ENCODE results near the gene AP3B1.
"Not testable (repeated sequence)": the region's sequence is repeated elsewhere in the genome, so short reads cannot be mapped to it uniquely, and the experiment has no call there.

AP3B1 gene

DNA sequence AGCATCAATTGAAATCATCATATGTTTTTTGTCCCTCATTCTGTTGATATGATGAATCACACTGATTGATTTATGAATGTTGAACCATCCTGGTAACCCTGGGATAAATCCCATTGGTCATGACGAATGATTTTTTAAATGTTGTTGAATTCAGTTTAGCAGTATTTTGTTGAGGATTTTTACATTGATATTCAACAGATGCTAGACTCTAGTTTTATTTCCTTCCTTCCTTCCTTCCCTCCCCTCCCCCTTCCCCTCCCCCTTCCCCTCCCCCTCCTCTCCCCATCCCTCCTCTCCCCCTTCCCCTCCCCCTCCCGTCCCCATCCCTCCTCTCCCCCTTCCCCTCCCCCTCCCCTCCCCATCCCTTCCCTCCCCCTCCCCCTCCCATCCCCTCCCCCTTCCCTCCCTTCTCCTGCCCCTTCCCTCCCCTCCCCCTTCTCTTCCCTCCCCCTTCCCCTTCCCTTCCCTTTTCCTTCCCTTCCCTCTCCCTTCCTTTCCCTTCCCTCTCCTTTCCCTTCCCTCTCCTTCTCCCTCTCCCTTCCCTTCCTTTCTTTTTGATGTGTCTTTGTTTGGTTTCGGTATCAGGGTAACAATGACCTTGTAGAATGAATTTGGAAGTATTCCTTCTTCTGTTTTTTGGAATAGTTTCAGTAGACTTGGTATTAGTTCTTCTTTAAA is 142.8 kb downstream of the AP3B1 start:
- DNase-seq (ENCODE audit: low spot score) = no peak

GRCh38 chr5:78137290-78137689 is 157.2 kb downstream of the AP3B1 start:
- no peak for DNase-seq (ENCODE audit: low spot score)

DNA sequence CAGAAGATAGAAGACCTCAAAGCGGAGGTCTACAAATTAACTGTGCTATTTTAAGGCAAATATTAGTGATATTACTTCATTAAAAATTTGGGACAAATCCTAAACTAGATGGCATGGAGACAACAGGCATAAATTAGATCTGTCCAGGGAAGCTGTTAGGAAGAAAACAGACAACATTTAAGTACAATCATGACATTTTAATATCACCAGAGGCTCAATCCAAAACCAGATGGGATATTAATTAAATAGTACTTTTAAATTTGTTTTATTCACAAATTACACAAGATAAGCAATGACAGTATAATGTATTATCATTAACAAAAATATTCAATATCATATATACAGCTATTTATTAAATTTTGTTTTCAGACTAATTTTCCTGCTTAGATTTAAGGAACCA is 161.1 kb downstream of the AP3B1 start:
- no peak for DNase-seq (ENCODE audit: low spot score)

GRCh38 chr5:78132507-78132906 is 162.0 kb downstream of the AP3B1 start:
- DNase-seq (ENCODE audit: low spot score) = no peak

GRCh38 chr5:78129597-78129996 is 164.9 kb downstream of the AP3B1 start:
- DNase-seq (ENCODE audit: low spot score) = no peak

DNA sequence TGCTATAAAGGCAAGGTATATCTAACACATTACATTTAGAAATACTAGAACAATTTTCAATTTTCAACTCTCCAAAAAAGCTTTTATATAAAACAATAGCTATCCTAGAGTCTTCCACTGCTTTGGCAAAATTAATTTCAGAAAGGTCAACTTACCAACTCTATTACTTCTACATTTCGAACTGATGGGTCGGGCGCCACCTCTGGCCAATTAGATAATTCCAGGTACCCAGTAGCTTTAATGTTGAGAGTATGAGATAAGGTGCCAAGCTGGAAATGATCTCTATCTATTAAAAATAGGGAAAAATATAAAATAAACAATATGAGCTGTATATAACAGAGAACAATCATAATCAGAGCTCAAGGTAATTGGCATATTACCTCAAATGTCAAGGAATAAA is 166.6 kb downstream of the AP3B1 start:
- no peak for DNase-seq (ENCODE audit: low spot score)

- no peak for DNase-seq (ENCODE audit: low spot score)
Observed at GRCh38 chr5:78126536-78126935, 168.0 kb downstream of the AP3B1 start.

DNA sequence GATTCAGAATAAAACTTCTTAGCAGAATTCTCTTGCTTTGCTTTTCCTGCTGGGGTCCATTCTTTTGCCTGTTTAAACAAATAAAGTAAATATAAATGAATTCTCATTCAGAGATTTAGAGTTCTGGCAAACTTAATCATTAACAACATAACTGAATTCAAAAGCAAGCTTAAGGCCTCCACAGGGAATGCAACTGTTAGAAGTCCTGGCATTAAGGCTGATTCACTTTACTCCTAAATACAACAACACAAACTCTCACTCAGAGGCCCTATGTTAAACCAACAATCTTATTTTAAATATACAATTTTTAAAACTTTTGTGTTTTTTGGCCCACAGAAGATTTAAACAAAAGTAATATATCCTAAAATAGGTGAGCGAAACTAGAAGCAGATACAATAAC is 178.3 kb downstream of the AP3B1 start:
- DNase-seq (ENCODE audit: low spot score) = no peak

- DNase-seq (ENCODE audit: low spot score) = no peak
Observed at GRCh38 chr5:78113689-78114264, 180.7 kb downstream of the AP3B1 start.

DNA sequence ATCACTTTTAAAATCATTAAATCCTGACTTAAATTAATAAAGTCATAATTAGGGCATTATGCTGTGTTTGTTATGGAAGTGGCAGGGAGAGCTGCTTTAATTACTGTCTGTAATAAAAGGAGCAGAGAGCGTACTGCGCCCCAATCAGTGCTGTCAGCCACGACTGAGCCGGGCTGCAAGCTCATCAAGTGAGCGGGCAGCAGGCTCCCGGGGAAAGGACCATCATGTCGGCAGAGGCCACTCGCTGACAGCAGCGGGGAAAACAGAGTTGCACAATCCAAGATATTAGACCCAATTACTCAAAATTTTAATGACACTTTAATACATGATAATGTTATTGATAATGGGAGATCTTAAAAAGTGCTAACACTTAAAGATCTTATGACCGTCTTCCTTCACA is 181.6 kb downstream of the AP3B1 start:
- no peak for DNase-seq (ENCODE audit: low spot score)

- DNase-seq (ENCODE audit: low spot score) = no peak
Observed at GRCh38 chr5:78109891-78110324, 184.6 kb downstream of the AP3B1 start.

DNA sequence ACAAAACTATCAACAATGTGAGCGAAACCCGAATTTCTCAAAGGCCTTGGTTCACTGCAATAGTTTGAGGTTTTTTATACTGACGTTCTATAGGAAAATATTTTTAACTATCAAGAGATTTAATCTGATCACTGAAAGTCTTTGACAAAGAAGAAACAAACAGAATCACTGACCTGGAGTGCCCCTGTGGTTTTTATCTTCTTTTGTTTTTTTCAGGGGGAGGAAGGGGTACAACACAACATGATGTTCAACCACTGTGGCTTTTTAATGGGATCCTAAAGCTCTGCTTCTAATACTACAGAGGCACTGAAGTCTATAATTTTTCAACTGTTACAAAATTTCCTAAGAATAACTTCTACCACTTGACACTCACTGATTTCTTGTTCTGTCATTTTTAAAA is 185.9 kb downstream of the AP3B1 start:
- no peak for DNase-seq (ENCODE audit: low spot score)

GRCh38 chr5:78103232-78103918 is 191.1 kb downstream of the AP3B1 start:
- DNase-seq (ENCODE audit: low spot score) = no peak

- DNase-seq (ENCODE audit: low spot score) = no peak
Observed at GRCh38 chr5:78102500-78102899, 192.0 kb downstream of the AP3B1 start.

GRCh38 chr5:78095125-78095524 is 199.4 kb downstream of the AP3B1 start:
- no peak for DNase-seq (ENCODE audit: low spot score)

DNA sequence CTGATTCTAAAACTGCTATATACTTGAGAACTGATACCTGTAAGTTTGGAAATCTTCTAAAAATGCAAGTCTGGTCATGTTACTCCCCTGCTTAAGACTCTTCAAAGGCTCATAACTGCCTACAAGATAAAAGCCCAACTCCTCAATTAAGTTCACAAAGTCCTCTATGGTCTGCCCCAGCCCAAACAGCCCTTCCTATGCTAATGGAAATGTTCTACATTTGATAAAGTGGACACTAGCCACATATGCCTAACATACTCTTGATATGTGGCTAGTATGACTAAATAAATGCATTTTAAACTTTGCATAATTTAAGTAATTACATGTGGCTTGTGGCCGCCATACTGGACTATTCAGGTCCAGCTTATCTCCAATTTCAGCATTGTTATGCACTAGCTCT is 204.5 kb downstream of the AP3B1 start:
- no peak for DNase-seq (ENCODE audit: low spot score)

DNA sequence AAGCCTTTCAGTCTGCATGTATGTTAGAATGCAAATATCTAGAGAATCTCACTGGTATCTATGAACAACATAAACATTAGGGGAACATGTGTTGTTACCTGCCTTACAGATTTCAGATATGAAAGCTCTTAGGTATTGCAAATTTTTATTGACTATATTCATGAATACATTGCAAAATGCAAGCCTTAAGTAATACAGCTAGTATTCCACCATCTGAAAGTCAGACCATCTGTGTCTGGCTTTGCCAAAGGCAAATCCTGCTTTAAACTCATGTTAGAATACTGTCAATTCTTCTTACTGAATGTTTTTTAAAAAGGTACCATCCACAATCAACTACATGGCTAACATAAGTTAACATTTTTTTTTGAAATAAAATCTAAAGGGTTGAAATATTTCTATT is 215.6 kb downstream of the AP3B1 start:
- no peak for DNase-seq (ENCODE audit: low spot score)

GRCh38 chr5:78077369-78078068 is 217.0 kb downstream of the AP3B1 start:
- DNase-seq (ENCODE audit: low spot score) = no peak

GRCh38 chr5:78076351-78076750 is 218.1 kb downstream of the AP3B1 start:
- DNase-seq (ENCODE audit: low spot score) = no peak

- DNase-seq (ENCODE audit: low spot score) = no peak
Observed at GRCh38 chr5:78075301-78075700, 219.2 kb downstream of the AP3B1 start.

- not testable (repeated sequence) for DNase-seq (ENCODE audit: low spot score)
Observed at GRCh38 chr5:78070691-78071090, 223.8 kb downstream of the AP3B1 start.

DNA sequence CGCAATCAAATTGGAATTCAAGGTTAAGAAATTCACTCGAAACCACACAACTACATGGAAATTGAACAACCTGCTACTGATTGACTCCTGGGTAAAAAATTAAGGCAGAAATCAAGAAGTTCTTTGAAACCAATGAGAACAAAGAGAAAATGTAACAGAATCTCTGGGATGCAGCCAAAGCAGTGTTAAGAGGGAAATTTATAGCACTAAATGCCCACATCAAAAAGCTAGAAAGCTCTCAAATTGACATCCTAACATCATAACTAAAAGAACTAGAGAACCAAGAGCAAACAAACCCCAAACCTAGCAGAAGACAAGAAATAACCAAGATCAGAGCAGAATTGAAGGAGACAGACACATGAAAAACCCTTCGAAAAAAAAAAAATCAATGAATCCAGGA is 226.9 kb downstream of the AP3B1 start:
- not testable (repeated sequence) for DNase-seq (ENCODE audit: low spot score)

DNA sequence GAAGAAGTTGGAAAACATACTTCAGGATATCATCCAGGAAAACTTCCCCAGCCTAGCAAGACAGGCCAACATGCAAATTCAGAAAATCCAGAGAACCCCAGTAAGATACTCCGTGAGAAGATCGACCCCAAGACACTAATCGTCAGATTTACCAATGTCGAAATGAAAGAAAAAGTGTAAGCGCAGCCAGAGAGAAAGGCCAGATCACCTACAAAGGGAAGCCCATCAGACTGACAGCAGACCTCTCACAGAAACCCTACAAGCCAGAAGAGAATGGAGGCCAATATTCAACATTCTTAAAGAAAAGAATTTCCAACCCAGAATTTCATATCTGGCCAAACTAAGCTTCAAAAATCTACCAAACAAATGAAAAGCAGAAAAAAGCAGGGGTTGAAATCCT is 227.8 kb downstream of the AP3B1 start:
- not testable (repeated sequence) for DNase-seq (ENCODE audit: low spot score)
